HT-29 (cell line): ENCODE measurements around the gene TRPM2. TPM values are rescaled to one million over a fixed set of nuclear protein-coding genes. Genes with fewer than 3 reads are reported as not detected.
A peak's percentile ranks its signal among the peaks of the same experiment; 100 is the strongest.

Source experiments
- DNase-seq: peaks from one replicate; pipeline ENCODE4 v3.0.0-alpha.2; 2015; ENCODE audit warnings: low spot score
- total RNA-seq: library from RNA; depleted of rRNA; stranded (reverse); fragments of >200 nt; shearing (Covaris generic); gene quantifications from 2 replicates; pipeline ENCODE4 v1.2.3, GENCODE V29; 2014

TRPM2 gene
- total RNA-seq, 1 experiment from 2014 or later = not detected

- DNase-seq = peak; percentile 3
Observed at GRCh38 chr21:44461464-44462001, 108.1 kb downstream of the TRPM2 start.

DNA sequence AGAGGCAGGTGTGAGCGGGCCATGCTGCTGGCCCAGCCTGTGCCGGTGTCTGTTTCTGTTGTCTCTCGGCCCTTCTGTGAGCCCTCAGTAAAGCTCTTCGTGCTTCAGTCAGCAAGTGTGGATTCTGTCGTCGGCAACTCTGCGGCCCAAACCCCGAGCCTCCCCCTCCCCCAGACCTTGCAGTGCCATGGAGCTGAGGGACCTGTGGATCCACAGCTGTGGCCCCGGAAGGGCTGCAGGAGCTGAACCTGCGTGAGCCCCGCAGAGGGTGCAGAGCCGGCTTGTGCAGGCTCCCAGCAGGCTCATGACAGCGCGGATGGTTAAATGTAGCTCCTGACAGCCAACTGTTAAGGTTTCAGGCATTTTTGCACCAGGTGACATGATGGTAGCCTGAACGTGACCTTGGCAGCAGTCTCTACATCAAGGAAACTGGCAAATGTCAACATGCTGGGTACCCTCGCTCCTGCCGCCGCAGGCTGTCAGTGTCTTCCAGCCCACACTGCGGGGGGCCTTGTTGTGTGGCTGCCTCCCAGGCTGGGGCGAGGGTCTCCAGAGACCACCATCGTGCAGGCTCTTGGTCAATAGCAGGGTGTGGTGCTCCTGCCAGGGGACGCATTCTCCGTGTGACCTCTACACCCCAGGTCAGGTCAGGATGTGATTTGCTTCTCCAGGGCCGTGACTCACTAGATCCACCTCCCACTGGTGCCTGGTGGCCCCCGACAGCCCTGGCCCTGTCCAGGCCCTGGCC, 108.8 kb downstream of the TRPM2 start:
- DNase-seq = no peak

GRCh38 chr21:44462834-44463200, 109.4 kb downstream of the TRPM2 start:
- DNase-seq = no peak

GRCh38 chr21:44463724-44464123, 110.3 kb downstream of the TRPM2 start:
- no peak for DNase-seq

DNA sequence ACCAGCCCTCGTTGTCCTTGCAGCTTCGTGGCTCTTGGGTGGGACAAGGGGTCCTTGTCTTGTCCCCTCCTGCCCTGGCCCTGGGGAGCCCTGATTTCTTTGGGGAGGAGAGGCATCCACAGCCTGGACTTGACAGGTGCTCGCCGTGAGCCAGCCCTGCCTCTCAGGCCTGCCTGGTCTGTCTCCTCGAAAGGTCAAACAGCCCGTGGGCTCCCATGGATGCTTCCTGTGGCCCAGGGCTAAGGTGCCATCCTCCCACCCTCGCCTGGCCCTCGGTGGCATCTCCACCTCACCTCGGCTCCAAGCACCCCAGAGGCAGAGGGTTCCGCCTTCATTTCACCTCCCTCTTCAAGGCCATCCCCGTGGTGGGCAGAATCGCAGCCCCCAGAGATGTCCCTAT, 110.9 kb downstream of the TRPM2 start:
- DNase-seq = no peak

DNA sequence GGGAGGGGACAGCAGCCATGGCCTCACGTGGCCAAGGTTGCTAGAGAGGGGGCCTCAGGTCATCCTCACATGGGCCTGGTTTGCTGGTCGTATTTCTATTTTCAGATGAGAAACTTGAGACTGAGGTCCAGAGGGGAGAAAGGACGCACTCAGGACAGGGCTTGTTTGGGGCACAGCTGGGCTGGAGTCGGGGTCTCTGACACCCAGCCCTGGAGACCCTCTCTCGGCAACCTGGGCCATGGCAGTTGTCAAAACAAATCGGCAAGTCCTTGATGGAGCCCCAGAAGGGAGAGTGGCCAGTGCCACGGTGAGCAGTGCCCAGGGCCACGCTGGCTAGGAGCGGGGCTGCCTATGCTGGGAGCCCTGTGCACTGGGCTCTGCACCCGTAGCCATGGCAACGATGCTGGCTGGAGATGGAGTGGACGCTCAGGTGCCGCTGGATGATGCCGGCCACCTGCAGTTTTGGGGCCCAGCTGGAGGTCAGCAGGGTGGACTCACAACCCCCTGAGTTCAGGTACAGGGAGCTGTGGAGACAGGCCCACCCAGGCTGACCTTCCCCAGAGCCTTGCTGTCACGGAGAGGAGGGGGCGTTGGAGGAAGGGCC, 113.0 kb downstream of the TRPM2 start:
- DNase-seq = no peak

- no peak for DNase-seq
Observed at GRCh38 chr21:44466996-44467858, 113.8 kb downstream of the TRPM2 start.

- no peak for DNase-seq
Observed at GRCh38 chr21:44467859-44468195, 114.4 kb downstream of the TRPM2 start.

GRCh38 chr21:44471341-44471740, 117.9 kb downstream of the TRPM2 start:
- DNase-seq = no peak

- DNase-seq = no peak
Observed at GRCh38 chr21:44471996-44472395, 118.6 kb downstream of the TRPM2 start.

- no peak for DNase-seq
Observed at GRCh38 chr21:44473915-44474555, 120.6 kb downstream of the TRPM2 start.

- DNase-seq = no peak
Observed at GRCh38 chr21:44475266-44475845, 121.9 kb downstream of the TRPM2 start.

DNA sequence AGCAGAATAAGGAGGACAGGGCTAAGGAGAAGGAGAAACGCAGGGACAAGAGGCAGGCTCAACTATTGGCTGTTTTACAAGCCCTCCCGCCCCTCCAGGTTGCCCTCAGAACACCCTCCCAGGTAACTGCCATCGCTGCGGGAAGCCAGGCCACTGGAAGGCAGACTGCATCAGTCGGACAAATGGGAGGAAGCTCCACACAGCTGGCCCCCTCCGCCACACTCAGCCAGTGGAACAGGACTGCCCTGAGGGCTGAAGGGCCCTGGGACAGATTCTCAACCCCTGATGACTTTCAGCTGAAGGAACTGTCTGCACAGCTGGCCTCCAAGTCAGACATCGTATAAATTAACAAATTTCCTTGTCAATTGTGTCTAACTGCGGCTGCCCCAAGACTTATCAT, 123.7 kb downstream of the TRPM2 start:
- DNase-seq = no peak

GRCh38 chr21:44477712-44478111, 124.3 kb downstream of the TRPM2 start:
- no peak for DNase-seq

GRCh38 chr21:44478124-44478800, 124.8 kb downstream of the TRPM2 start:
- DNase-seq = no peak

- DNase-seq = no peak
Observed at GRCh38 chr21:44478801-44479167, 125.4 kb downstream of the TRPM2 start.

DNA sequence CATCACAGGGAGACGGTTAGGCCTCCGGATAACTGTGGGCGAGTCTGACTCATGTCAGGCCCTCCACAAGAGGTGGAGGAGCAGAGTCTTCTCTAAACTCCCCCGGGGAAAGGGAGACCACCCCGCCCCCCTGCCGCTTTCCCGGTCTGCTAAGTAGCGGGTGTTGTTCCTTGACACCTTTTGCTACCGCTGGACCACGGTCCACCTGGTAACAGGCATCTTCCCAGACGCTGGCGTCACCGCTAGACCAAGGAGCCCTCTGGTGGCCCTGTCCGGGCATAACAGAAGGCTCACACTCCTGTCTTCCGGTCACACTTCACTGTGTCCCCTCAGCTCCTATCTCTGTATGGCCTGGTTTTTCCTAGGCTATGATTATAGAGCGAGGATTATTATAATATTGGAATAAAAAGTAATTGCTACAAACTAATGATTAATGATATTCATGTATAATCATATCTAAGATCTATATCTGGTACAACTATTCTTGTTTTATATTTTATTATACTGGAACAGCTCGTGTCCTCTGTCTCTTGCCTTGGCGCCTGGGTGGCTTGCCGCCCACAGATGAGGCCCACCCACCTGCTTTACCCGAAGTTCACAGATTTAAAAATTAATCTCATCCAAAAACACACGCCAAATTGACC, 126.3 kb downstream of the TRPM2 start:
- DNase-seq = peak; percentile 37

GRCh38 chr21:44480200-44481053, 127.0 kb downstream of the TRPM2 start:
- no peak for DNase-seq

DNA sequence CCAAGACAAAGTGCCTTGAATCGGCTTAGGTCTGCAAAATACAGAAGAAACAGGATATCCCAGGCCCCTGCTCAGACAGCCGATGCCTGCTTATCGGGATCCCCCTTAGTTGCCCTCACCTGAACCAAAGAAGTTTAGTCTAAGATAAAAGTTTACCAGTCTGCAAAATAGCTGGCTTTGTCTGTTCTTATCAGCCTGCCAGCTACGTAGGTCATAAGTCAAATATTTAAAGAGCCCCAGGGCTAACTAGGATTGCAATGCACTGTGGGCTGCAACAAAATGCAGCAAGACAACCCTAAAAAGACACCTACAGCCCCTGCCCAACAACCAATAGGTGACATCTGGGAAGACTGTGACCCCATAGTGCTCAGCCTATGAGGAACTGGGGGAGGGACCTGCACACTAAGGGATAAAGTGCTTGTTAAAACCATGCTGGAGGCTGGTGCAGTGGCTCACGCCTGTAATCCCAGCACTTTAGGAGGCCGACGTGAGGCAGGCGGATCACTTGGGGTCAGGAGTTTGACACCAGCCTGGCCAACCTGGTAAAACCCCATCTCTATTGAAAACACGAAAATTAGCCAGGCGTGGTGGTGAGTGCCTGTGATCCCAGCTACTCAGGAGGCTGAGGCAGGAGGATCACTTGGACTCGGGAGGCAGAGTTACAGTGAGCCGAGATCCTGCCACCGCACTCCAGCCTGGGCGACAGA, 129.3 kb downstream of the TRPM2 start:
- DNase-seq = no peak
